Endothelial cell of umbilical vein (primary cell): ENCODE measurements around the gene KCTD16.

Source experiments
- EZH2 ChIP-seq: IDR thresholded peaks from 2 replicates; pipeline ENCODE4 v1.6.1; 2012; ENCODE audit warnings: borderline replicate concordance, low read depth, mild to moderate bottlenecking, moderate library complexity, low read length, inconsistent platforms; ENCODE audit not compliant: severe bottlenecking
- POLR2A ChIP-seq: IDR thresholded peaks from 2 replicates; pipeline ENCODE4 v1.6.1; 2012; ENCODE audit warnings: low read depth, mild to moderate bottlenecking, control low read depth, low read length
- POLR2AphosphoS5 ChIP-seq: IDR thresholded peaks from 2 replicates; pipeline ENCODE4 v1.6.1; 2012; ENCODE audit warnings: low read depth, mild to moderate bottlenecking, control low read depth, low read length, moderate library complexity; ENCODE audit not compliant: insufficient read depth
- TF ChIP-seq, protein P1 (sequence below), 2 donors: IDR thresholded peaks; 1 replicate in 1 of 2; 2 replicates in 1 of 2; pipeline ENCODE4 v1.5.1; 2011; ENCODE audit warnings: low read length in 2 of 2, mild to moderate bottlenecking in 2 of 2, moderate library complexity in 2 of 2, control low read depth in 1 of 2, inconsistent platforms in 1 of 2, low read depth in 1 of 2; ENCODE audit not compliant: insufficient read depth in 1 of 2; ENCODE audit errors: extremely low read depth in 1 of 2
- TF ChIP-seq, protein P2 (sequence below): IDR thresholded peaks from 2 replicates; pipeline ENCODE4 v1.6.1; 2011; ENCODE audit not compliant: insufficient read depth, insufficient read length

- TF ChIP-seq, protein P1, sequence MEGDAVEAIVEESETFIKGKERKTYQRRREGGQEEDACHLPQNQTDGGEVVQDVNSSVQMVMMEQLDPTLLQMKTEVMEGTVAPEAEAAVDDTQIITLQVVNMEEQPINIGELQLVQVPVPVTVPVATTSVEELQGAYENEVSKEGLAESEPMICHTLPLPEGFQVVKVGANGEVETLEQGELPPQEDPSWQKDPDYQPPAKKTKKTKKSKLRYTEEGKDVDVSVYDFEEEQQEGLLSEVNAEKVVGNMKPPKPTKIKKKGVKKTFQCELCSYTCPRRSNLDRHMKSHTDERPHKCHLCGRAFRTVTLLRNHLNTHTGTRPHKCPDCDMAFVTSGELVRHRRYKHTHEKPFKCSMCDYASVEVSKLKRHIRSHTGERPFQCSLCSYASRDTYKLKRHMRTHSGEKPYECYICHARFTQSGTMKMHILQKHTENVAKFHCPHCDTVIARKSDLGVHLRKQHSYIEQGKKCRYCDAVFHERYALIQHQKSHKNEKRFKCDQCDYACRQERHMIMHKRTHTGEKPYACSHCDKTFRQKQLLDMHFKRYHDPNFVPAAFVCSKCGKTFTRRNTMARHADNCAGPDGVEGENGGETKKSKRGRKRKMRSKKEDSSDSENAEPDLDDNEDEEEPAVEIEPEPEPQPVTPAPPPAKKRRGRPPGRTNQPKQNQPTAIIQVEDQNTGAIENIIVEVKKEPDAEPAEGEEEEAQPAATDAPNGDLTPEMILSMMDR (IDR thresholded peaks at IDR 0.05; ENCODE audit: extremely low read depth in 1 of 2, insufficient read depth in 1 of 2, low read depth in 1 of 2, low read length in 2 of 2): no peak
- TF ChIP-seq POLR2A (no peak), EZH2 (no peak), POLR2AphosphoS5 (no peak)
- TF ChIP-seq, protein P2, sequence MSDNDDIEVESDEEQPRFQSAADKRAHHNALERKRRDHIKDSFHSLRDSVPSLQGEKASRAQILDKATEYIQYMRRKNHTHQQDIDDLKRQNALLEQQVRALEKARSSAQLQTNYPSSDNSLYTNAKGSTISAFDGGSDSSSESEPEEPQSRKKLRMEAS: no peak
Measured at GRCh38 chr5:144205141-144205551, 34.5 kb downstream of the KCTD16 start.
